Epithelial cell of prostate (primary cell): ENCODE measurements around the gene LPAR6.
A peak's percentile ranks its signal among the peaks of the same experiment; 100 is the strongest.
"Not testable (repeated sequence)": the region's sequence is repeated elsewhere in the genome, so short reads cannot be mapped to it uniquely, and the experiment has no call there.

Experiments used
- DNase-seq: peaks from one replicate; pipeline ENCODE4 v3.0.0-alpha.2; 2011; ENCODE audit warnings: low read depth, low spot score
- H3K27ac ChIP-seq: fragments of 450-650 bp; 2 replicates; pipeline ENCODE4 v1.5.1; 2017; ENCODE audit warnings: mild to moderate bottlenecking

LPAR6 gene

GRCh38 chr13:48422003-48422402, 9.1 kb upstream of the LPAR6 start:
- H3K27ac ChIP-seq, DNase-seq: not testable (repeated sequence)

GRCh38 chr13:48415516-48415915, 2.6 kb upstream of the LPAR6 start:
- DNase-seq: no peak
- no peak overlapping the region for H3K27ac ChIP-seq

DNA sequence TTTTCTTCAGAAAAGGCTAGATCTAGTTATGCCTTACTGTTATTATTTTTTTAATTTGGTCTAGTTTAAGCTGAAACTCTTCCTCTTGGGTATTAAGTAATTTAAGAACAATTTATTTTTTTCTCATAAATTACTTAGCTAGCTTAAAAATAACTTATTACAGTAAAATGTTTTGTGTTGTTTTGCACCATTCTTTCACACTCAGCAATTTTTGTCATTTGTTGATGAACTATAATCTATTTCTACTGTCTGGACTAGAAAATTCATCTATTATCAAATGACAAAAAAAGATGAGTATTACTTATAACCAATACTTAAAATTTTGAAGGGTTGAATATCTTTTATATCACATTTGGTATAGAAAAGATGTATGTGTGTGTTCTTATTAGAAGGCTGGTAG, 1.6 kb upstream of the LPAR6 start:
- no peak for DNase-seq
- H3K27ac ChIP-seq: no peak overlapping the region

DNA sequence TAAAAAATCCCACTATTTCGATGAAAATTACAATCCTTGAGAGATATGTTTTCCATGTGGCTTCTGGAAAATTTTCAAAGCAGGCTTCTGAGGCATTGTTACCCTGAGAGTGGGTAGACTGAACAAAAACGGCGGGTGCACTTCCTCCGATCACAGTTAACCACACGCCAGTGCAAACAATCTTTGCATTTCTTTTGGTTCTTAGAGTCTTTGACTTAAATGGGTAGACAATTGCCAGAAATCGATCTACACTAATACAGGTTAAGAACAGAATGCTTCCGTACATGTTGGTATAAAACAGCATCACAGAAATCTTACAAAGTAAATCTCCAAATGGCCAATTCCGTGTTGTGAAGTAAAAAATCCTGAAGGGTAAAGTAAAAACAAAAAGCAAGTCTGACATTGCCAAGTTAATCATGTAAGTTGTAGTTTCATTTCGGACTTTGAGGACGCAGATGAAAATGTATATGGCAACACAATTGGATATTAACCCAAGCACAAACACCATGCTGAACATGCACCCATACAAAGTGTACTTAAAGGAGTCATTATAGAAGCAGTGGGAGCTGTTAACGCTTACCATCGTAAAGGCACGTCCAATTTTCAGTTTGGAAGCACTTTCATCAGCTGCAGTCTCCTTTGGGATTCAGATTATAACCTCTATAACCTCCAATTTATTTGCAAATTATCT, 927 bp downstream of the LPAR6 start:
- no peak for DNase-seq
- peak overlapping the region; percentile 90 for H3K27ac ChIP-seq

DNA sequence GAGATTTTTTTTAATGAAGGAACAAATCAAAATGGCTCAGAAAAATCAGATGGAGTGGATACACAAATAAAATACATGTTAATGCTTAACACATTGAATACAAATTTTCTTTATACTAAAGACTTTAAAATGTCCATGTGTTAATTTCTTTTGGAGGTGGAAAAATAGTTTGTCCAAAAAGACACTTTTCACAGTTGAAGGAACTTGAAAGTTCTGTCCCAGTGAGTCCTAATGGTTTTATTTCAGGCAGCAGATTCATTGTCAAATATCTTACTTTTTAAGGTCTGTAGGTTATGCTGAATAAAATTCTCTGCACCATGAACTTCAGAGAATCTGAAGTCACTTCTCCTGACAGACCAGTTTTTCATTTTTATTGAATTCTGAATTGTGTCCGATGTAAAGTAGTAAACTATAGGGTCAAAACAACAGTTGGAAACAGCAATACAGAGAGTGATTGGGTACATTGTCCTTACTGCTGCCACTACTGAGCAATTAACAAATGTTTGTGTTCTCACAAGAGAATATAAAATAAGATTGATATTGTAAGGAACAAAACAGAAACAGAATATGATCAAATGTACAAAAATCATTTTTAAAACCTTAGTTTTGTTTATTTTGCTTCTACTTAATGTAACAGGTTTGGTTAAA, 1.6 kb downstream of the LPAR6 start:
- no peak for DNase-seq

DNA sequence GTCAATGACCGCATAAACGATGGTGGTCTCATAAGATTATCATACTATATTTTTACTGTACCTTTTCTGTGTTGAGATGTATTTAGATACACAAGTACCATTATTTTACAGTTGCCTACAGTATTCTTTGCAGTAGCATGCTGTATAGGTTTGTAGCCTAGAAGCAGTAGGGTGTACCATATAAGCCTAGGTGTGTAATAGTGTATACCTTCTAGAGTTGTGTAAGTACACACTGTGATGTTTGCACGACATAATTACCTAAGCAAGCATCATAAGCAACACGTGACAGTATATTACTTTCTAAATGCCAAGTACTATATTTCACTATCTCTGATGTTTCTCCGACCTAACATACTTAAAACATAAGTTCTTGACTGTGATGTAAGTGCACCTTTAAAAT, 2.7 kb downstream of the LPAR6 start:
- DNase-seq: peak; percentile 41
- peak overlapping the region; percentile 90 for H3K27ac ChIP-seq

More for the DNA sequence above, 1.6 kb downstream of the LPAR6 start:
- peak overlapping the region; percentile 90 for H3K27ac ChIP-seq

- H3K27ac ChIP-seq: peak overlapping the region; percentile 90
- DNase-seq: no peak
Observed at GRCh38 chr13:48405875-48406274, 7.0 kb downstream of the LPAR6 start.

DNA sequence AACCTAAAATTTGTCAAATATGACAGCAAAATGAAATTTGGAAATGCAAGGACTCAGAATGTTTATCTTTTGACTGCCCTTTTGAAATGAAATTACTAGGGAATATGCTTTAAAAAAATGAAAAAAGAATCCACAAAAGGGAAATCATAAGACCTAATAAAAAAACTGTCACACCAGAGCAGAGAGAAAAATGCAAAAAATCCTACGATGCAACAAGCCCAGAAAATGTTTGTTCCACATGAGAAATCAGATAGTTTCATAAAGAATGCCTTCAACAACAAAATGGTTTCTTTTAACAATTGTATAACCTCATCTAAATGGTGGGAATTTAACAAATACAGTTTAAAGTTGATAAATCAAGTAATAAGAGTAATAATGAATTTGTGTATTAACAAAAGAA, 8.0 kb downstream of the LPAR6 start:
- no peak for DNase-seq
- peak overlapping the region; percentile 90 for H3K27ac ChIP-seq

DNA sequence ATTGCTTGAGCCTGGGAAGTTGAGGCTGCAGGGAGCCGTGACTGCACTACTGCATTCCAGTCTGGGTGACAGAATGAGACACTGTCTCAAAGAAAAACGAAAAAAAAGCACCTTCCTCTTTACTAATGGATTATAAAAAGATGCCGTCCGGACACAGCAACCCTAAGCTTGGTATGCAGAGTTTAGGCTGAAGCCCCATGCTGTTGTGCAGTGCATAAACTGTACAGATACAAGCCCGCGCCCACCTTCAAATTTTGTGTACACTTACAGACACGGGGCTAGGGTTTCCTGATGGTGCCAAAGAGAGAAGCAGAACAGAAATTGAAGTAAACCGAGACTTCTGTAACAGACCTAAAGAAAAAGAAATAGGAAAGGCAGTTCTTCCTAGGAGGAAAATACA, 9.0 kb downstream of the LPAR6 start:
- H3K27ac ChIP-seq: peak overlapping the region; percentile 90
- DNase-seq: no peak

- peak overlapping the region; percentile 90 for H3K27ac ChIP-seq
- no peak for DNase-seq
Observed at GRCh38 chr13:48403151-48403631, 9.7 kb downstream of the LPAR6 start.

- DNase-seq: no peak
- peak overlapping the region; percentile 90 for H3K27ac ChIP-seq
Observed at GRCh38 chr13:48402325-48402932, 10.5 kb downstream of the LPAR6 start.

DNA sequence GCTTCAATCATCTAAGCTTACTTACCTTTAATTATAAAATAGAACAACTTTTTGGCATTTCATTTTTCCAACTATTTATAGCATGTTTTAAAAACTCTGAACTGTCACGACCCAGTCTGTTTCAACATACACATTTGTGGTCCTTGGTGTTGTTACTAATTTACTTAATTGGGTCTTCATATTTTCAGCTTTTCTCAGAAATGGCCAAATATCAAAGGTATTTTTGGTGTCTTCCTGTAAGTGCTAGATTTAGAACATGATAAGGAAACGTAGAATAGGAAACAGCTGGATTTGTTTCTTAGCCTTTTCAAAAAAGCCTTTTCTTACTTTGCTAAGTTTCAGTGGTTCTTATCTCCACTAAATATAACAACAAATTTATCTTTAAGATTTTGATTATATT, 11.4 kb downstream of the LPAR6 start:
- DNase-seq: no peak
- H3K27ac ChIP-seq: peak overlapping the region; percentile 90

DNA sequence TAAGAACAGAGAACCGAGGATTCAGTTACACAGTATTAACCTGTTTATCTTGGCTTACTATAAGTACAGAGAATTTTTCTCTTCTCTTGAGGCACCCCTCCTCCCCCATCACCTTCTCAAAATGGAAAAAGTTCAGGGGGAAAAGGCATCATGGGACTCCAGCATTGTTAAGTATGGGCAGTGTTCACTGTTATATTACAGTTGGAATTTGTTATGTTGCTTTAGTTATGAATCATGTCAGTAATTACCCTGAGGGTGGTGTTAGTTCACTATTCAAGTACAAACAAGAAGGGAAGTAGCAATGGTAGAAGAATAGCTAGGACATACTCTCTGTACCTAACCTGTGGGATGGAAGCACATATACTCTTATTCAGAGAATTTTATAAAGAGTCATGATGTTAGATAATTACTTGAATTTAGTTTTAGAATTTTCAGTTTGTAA, 12.0 kb downstream of the LPAR6 start:
- DNase-seq: peak; percentile 84
- H3K27ac ChIP-seq: peak overlapping the region; percentile 90

DNA sequence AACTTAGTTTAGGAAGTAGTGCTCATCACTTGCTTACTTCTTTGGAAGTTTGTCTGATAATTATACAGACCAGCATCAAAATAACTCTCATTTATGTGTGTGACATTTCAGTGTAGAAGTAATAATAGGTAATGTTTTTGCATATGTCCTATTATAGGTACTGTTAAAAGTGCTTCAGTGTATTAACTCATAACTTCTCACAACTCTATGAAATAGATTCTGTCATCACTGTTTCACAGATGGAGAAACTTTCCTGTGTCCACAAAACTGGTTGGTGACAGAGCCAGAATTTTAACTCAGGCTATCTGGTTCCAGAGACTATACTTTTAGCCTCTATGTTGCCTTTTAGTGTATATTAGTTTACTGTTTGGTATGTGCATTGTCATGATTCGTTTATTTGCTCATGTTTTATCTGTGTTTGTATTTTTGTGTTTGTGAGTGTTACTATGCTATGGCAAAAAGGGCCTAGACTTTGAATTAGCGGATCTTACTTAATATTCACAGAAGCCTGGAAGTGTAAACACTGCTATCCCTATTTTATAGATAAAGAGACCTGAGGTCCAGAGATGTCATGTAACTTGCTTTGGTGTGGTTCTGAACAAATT, 12.7 kb downstream of the LPAR6 start:
- peak overlapping the region; percentile 90 for H3K27ac ChIP-seq
- DNase-seq: no peak

GRCh38 chr13:48398450-48399095, 14.3 kb downstream of the LPAR6 start:
- no peak for DNase-seq

GRCh38 chr13:48397744-48398143, 15.2 kb downstream of the LPAR6 start:
- DNase-seq: no peak
- H3K27ac ChIP-seq: peak overlapping the region; percentile 90

More at GRCh38 chr13:48398450-48399095, 14.3 kb downstream of the LPAR6 start:
- H3K27ac ChIP-seq: peak overlapping the region; percentile 90

DNA sequence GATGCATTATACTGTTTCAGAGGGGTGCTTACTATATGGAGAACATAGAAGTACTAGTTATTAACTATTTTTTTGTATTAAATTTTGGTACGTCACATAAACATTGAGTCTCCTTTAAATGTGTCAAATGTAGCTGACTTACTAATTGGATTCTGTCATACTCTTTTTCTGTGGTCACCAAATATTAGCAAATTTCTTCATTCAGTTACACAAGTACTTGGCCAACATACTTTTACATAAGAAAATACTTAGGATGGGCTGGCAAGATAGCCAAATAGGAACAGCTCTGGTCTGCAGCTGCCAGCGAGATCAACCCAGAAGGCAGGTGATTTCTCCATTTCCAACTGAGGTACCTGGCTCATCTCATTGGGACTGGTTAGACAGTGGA, 19.2 kb downstream of the LPAR6 start:
- no peak overlapping the region for H3K27ac ChIP-seq
- no peak for DNase-seq

DNA sequence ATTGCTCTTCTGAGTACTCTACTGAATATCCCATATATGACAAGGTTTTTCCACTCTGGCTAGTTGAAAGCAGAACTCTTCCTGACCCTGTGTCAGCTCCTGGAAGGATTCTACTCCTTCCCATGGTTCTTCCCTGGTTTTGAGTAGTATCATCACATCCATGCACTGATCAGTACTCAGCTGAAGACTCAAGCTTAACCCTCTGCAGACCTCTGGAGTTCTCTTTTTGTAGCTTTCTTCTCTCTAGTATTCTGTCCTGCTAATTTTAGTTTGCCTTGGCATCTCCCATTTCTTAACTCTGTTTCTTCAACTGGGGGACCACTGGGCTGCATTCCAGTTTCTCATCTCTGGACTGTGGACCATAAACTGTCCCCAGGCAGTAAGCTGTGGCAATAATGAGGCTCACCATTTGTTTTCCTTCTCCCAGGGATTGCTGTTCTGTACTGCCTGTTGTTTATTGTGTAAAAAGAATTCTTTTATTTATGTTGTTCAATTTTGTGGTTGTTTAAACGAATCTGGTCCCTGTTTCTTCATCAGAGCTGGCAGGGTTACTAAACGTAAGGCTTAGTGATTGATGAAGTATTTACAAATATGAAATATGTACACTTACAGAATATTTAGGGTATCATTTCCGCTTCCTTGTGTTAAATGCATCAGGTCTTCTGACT, 19.7 kb downstream of the LPAR6 start:
- no peak overlapping the region for H3K27ac ChIP-seq
- DNase-seq: no peak

GRCh38 chr13:48391257-48391656, 21.7 kb downstream of the LPAR6 start:
- H3K27ac ChIP-seq: no peak overlapping the region
- DNase-seq: no peak

DNA sequence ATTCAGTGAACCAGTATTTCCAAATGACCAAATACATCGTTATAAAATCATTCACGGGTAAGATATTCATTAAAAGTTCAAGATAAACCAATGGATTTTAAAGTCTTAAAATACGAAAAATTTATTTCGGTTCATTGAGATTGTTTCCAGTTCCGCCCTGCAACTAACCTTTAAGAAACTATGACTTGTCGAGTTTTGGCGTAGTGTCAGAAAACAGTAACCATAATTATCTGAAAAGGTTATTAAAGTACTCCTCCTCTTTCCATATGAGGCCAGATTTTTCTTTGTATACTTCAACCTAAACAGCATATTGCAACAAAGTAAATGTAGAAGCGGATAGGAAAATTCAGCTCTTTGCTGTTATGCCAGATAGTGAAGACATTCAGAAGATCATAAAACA, 26.1 kb downstream of the LPAR6 start:
- no peak overlapping the region for H3K27ac ChIP-seq
- DNase-seq: no peak
